ENCODE data around the gene FOCAD.

DNA sequence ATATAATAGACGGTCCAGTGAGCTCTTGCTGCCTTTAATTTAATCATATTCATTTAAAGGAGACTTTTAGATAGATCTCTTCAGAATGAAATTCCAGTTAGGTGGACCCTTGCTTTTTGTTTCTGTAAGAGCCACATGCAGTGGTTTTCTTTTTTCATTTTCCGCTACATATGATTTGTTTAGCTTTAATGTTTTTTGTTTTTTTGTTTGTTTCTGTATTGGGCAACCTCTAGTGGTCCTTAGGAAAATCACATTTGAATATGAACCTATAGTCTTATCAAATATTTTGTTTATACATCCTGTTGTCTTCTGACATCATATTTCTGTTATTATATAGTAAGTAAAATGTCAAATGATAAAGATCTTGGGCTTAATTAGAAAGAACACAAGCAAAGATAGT is 196.6 kb downstream of the FOCAD start:
- TF ChIP-seq, protein P1, sequence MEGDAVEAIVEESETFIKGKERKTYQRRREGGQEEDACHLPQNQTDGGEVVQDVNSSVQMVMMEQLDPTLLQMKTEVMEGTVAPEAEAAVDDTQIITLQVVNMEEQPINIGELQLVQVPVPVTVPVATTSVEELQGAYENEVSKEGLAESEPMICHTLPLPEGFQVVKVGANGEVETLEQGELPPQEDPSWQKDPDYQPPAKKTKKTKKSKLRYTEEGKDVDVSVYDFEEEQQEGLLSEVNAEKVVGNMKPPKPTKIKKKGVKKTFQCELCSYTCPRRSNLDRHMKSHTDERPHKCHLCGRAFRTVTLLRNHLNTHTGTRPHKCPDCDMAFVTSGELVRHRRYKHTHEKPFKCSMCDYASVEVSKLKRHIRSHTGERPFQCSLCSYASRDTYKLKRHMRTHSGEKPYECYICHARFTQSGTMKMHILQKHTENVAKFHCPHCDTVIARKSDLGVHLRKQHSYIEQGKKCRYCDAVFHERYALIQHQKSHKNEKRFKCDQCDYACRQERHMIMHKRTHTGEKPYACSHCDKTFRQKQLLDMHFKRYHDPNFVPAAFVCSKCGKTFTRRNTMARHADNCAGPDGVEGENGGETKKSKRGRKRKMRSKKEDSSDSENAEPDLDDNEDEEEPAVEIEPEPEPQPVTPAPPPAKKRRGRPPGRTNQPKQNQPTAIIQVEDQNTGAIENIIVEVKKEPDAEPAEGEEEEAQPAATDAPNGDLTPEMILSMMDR (IDR thresholded peaks at IDR 0.05; ENCODE audit: low read length): no peak
- TF ChIP-seq EZH2 (IDR thresholded peaks at IDR 0.05; ENCODE audit: borderline replicate concordance, low read length): no peak
